D721Med (cell line): ENCODE measurements around the gene RYR3.

Experiments
- DNase-seq: peaks from one replicate; pipeline ENCODE4 v3.0.0; 2011; ENCODE audit warnings: low spot score; ENCODE audit not compliant: insufficient read length
- FAIRE-seq: peaks from 2 replicates; lab custom pipeline; 2011; peaks lifted over from hg19 to GRCh38; lab: Jason Lieb, UNC
- TF ChIP-seq, protein P1 (sequence below): IDR thresholded peaks from 2 replicates; pipeline ENCODE4 v1.5.1; 2012; ENCODE audit warnings: mild to moderate bottlenecking, control low read depth; ENCODE audit not compliant: insufficient read depth; ENCODE audit errors: missing control alignments

RYR3 gene

DNA sequence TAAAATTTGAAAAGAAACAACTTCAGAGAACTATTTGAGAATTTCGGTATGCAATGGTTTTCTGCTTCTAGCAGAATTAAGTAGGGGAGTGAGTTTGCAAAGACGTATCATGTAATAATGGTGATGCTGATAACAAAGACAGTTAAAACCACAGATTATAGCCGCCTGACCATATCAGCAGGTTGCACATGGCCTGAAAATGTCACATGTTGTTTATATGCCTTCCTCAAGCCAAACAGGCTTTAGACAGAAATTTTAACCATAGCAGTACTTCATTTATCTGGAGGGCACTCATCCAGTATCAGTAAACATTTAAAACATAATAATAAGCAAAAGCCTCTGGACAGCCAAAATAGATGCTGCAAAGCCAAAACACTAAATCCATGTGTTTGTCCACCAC lies 131.7 kb downstream of the RYR3 start:
- FAIRE-seq (no peak), DNase-seq (no peak)
- TF ChIP-seq, protein P1, sequence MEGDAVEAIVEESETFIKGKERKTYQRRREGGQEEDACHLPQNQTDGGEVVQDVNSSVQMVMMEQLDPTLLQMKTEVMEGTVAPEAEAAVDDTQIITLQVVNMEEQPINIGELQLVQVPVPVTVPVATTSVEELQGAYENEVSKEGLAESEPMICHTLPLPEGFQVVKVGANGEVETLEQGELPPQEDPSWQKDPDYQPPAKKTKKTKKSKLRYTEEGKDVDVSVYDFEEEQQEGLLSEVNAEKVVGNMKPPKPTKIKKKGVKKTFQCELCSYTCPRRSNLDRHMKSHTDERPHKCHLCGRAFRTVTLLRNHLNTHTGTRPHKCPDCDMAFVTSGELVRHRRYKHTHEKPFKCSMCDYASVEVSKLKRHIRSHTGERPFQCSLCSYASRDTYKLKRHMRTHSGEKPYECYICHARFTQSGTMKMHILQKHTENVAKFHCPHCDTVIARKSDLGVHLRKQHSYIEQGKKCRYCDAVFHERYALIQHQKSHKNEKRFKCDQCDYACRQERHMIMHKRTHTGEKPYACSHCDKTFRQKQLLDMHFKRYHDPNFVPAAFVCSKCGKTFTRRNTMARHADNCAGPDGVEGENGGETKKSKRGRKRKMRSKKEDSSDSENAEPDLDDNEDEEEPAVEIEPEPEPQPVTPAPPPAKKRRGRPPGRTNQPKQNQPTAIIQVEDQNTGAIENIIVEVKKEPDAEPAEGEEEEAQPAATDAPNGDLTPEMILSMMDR = no peak

- DNase-seq = no peak
- TF ChIP-seq, protein P1 = no peak
- FAIRE-seq = no peak
Measured at GRCh38 chr15:33443708-33444107, 132.9 kb downstream of the RYR3 start.

DNA sequence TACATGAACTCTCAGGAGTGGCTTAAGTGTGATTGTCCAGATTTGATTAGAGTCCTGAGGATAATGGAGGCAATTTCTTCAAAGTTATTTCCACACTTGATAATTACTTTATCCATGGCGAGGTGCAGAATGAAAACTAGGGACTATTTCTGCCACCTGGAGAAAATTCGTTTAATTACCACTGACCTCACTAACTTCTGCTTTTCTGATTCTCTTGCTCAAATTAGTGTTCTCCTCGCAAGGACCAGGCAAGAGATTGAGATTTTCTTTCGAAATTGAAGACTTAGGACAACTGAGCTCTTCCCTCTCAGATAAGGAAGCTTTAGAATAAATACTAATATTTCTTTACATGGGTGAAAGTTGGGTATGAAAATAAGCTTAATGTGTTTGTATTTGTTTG lies 135.2 kb downstream of the RYR3 start:
- DNase-seq = no peak
- TF ChIP-seq, protein P1 = no peak
- FAIRE-seq = no peak

GRCh38 chr15:33448151-33448550 lies 137.4 kb downstream of the RYR3 start:
- no peak for FAIRE-seq
- TF ChIP-seq, protein P1 = no peak
- no peak for DNase-seq

DNA sequence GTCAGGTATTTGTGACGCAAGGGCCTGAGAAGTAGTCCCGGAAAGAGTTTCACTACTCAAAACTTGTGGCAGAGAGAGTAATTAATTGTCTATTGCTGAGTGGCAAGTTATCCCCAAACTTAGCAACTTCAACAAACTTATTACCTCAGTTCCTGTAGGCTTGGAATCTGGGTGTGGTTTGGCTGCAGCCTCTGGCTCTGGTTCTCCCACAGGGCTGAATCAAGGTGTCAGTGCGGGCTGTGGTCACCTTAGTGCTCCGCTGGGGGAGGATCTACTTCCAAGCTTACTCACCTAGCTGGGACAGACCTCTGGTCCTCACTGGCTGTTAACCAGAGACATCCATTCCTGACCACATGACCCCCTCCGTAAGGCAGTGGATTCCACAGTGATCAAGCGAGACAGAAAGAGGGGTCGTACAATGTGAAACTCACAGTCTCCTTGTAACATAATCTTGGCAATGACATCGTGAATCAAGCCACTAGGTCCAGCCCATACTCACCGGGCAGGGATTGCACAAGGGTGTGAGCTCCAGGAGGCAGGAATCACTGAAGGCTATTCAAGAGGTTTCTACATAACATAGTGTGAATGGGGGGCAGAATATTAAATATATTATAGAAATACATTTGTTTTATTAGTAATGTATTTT lies 138.3 kb downstream of the RYR3 start:
- no peak for DNase-seq
- no peak for FAIRE-seq
- TF ChIP-seq, protein P1 = no peak

DNA sequence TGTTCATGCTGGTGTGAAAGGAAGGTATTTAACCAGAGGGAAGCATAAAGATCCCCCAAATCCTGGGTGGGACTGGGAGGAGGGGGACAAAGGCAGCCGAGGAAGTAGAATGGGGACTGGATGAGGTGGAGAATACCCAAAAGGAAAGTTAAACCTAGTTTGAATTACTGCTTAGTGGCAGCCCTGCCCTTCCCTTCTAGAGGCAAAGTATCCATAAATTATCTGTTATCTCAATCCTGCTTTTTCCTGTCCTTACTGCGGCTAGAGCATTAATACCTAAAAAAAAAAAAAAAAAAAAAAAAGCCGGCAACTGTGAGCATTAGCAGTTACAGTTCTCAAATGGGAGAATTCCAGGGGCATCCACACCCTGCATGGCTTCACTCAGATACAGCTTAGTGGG lies 139.0 kb downstream of the RYR3 start:
- FAIRE-seq = no peak
- TF ChIP-seq, protein P1 = no peak

GRCh38 chr15:33451385-33451784 lies 140.6 kb downstream of the RYR3 start:
- FAIRE-seq (no peak), DNase-seq (no peak)
- TF ChIP-seq, protein P1 = no peak

More for the DNA sequence above, 139.0 kb downstream of the RYR3 start:
- DNase-seq = no peak
